Activated T-cell treated with anti-CD3 and anti-CD28 coated beads for 24 hours (primary cell): ENCODE measurements around the gene NUP210.
"Not testable (repeated sequence)": the region's sequence is repeated elsewhere in the genome, so short reads cannot be mapped to it uniquely, and the experiment has no call there.

Experiments
- DNase-seq: peaks from one replicate; pipeline ENCODE4 v3.0.0-alpha.2; 2020; ENCODE audit warnings: low read depth

The NUP210 gene

DNA sequence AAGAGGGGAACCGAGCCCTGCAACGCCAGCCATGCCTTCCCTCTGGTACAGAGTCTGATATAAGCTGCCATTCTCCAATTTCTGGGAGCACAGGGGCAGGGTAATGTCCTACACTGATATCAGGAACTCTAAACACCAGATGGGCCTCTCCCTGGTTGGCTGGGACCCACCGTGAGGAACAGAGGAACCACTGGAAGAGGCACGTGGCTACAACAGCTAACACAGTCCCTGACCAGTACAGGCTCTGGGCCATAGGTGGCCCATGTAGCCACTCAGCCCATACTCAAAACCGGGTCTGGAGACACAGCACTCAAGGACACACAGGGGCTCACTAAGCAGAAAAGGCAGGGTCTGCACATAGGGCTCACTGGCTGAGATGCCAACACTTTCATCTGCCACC lies 13.9 kb downstream of the NUP210 start:
- no peak for DNase-seq

DNA sequence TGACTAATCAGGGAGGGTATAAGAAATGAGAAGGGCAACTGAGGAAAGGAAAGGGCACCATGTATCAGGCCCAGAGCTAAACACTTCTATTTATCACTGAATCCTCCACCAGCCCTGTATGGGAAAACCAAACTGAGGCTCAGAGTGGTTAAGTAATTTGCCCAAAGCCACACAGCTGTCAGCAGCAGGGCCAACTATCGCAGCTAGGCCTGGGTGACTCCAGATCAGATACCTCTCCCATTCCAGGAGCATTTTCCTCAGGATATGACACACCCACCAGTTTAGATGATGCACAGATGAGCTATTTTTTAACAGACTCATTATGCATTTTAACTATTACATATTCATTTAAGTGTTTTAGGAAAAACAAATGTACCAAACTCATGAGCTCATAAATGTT lies 14.5 kb downstream of the NUP210 start:
- no peak for DNase-seq

DNA sequence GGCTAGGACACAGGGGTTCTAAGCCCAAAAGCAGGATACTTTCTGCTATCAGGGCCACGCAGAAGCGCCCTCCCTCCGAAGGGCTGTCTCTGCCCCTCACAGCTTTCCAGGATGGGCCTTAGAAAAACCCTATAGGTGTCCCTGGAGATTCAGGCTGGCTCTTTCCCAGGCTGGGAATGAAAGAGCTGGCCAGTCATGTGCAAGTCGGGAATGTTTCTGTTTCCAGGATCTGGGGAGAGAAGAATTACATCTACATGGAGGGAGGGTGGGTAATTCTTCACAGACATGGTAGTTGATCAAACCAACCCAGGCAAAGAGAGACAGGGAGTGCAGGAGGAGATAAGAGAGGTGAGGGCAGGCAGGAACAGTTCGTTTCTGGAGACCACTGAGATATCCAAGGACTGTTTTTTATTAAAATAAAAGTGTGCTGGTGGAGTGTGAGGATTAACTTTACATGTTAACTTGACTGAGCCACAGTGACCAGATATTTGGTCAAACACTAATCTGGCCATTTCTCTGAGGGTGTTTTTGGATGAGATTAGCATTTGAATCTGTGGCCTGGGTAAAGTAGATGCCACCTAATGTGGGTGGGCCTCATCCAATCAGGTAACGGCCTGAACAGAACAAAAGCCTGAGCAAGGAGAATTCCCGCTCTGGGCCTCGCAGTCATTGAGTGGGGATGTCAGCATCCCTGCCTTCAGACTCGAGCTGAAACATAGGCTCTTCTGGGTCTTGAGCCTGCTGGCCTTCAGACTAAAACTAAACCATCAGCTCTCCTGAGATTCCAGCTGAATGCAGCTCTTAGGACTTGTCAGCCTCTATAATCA lies 15.3 kb downstream of the NUP210 start:
- DNase-seq: no peak

DNA sequence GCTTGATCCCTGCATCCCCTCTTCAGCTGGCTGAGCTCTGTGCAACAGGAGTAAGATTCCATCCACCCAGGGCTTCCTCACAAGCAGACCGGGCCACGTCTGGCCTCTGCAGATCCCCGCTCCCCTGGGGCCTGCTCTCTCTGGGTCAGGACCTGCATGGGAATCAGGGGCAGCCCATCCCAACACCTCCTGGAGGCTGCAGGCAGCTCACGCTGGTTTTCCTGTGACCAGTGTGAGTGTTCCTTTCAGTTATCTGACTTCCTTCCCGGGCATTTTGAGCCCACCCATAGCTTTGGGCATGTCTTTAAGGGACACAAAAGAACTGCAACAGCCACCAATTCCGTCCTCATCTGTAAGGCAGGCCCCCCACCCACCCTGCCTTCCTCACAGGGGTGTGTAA lies 16.3 kb downstream of the NUP210 start:
- DNase-seq: no peak

DNA sequence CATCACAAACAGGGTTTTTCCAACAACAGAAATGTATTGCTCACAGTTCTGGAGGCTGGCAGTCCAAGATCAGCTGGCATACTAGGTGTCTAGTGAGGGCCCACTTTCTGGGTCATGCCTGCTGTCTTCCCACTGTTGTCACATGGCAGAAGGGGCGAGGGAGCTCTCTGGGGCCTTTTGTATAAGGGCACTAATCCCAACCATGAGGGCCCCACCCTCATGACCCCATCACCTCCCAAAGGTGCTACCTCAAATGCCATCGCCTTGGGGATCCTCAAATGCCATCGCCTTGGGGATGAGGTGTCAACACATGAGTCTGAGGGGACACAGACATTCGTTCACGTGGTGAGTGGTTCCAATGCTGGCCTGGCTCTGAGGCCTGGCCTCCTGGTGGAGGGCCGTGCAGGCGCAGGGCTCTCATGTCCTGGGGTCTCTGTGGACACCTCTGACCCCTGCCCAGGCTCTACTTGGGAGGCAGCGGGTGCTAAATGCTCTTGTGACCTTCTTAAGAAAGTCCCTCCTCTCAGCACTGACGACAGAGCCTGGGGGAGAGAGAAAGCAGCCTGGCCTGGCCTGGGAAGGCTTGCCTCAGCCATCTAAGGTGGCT lies 16.8 kb downstream of the NUP210 start:
- DNase-seq: no peak

DNA sequence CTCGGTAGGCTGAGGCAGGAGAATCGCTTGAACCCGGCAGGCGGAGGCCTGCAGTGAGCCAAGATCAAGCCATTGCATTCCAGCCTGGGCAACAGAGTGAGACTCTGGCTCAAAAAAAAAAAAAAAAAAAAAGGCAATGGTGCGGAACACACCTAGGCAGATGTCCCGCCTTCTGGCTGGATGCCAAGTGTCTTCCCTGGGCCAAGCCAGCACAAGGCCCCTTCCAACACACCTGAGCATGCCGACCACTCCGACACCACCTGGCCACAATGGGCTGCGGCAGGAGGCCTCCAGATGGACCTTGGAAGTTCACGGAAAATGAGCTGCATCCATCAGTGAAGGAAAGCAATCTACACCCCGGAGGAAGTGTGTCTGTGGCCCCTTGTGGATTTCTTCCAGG lies 19.0 kb downstream of the NUP210 start:
- no peak for DNase-seq

DNA sequence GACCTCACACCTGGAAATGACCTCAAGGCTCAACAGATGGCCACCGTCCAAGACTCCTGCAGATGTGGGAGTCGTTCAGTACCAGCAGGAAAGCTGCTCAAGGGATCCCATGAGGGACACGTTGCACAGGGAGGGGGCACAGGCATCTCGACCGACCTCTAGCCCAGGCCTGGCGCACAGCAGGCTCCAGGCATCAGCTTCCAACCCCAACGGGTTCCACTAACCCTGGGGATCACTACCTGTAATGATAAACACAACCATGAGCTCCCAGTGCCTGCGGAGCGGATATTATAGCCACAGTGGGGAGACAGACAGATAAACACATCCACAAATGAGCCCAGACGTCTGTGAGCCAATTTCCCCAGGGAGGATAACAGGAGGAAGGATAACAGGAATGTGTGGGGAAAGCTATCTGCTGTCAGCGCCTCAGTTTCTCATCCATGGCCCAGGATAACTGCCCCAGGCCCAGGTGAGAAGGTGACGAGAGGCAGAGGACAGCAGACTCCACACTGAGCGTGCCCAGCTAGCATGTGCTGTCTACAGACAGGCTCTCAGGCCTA lies 19.9 kb downstream of the NUP210 start:
- DNase-seq: no peak

DNA sequence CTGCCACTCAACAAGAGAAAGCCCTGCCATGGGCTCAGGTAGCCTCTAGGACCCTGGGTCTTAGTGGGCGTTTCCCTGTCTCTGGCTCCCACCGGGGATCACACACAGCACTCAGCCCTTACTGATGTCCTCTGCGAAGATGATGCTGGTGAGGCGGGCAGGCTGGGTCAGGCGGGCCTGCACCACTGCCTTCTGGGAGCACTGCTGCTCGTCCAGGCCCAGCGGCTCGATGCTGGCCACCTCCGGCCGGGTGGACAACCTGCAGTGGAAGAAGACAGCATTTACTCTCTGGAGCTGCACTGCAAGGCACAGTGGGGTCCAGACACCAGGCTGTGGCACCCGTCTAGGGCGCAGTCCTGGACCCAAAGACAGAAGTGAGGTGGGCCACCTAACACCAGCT lies 20.5 kb downstream of the NUP210 start:
- DNase-seq: no peak

DNA sequence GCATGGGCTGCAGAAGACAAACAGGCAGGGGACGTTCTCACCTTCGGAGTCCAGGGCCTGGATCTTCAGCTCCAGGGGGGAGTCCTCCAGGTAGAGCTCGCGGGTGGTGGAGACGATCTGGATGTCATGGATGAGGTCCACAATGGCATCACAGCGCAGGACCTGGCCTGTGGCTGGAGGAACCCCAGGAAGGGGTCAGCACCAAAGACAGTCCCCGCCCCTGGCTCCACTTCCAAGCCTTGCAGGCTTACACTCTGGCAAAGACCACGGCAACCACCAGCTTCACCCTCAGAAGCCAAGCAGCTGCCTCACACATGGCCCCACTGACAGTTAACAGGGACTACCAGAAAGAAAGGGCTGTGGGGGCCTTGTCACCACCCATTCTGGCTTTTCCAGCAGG lies 22.8 kb downstream of the NUP210 start:
- no peak for DNase-seq

DNA sequence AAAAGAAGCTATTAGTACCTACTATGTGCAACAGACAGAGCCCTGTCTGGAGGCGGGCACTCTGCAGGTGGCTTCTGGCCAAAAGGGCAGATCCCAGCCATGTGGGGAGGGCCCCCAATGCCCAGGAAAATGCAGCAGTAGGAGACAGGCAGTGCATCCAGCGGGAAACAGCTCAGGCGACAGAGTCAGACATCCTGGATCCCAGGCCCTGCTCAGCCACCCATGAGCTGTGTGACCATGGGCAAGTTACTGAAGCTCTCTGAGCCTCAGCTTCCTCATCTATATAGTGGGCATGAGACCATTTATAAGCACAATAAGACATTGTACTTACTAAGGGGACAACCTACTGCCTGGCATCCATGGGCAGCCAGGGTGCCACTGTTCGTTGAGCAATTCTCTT lies 25.8 kb downstream of the NUP210 start:
- DNase-seq: no peak

DNA sequence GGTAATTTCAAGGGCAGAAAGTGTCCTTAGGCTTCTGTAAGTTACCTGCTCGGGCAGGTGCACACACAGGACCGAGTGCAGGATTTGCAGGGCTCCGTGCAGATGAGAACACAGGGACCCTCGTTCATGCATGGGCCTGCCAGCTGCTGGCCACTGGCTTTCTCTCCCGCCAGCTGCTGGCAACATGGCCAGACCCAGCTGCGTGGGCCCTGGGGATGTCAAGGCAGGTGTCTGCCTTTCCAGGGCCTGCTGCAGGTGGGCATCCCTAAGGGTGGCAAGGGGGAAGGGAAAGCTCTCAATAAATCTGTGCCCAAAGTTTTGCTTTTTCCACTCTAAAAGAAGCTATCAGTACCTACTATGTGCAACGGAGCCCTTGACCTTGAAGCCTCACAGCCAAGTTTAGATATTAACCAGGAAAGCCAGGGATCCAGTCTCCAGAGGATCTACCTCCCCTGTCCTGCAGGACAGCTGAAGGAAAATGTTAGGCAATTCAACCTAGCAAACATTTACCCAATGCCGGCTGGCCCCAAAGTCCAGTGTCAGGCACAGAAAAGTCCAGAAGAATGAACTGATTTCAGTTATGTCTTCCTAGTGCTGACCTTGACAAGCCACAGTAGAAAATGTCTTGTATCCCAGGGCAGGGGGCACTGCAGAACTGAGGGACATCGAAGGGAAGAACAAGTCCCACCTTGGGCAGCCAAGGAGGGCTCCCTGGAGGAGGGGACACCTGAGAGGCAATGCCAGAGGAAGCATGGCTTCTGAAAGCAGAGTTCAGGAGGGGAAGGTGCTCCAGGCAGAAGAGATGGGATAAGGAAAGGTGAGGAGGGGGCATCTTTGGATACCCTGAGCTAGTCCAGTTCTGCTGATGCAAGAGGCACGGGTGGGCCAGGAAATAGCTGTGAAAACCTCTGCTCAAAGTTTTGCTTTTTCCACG lies 26.4 kb downstream of the NUP210 start:
- DNase-seq: no peak

DNA sequence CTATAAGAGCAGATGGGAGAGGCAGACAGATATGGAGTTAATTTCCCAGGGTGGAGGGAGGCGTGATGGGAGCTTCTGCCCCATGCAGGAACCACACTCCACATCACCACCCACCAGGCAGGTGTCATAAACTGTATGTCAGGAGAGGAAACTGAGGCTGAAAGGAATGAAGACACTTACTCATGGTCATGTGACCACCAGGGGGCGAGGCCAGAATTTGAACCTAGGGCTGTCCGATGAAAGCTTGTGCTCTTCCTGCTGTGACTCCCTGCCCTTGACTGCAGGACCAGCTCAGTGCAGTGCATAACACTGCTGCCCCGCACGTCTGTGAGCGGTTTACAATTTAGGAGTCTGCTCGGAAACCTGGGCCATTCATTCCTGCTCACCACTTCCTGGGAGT lies 28.8 kb downstream of the NUP210 start:
- no peak for DNase-seq

DNA sequence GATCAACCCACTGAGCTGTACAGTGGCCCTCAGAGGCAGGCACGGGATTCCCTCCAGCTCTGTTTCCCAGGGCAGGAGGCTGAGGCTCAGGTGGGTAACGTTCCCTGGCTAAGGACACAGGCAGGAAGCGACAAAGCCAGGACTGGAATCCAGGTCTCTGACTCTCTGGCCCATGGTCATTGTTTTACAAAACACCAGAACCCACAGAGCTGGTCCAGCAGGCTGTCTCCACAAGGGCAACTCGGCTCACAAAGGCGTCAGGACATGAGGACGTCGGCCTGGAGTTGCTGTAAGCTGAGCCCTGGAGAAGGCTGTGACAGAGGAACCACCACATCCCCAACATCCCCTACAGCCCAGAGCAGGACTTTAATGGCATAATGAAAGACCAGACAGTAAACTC lies 30.7 kb downstream of the NUP210 start:
- DNase-seq: no peak

DNA sequence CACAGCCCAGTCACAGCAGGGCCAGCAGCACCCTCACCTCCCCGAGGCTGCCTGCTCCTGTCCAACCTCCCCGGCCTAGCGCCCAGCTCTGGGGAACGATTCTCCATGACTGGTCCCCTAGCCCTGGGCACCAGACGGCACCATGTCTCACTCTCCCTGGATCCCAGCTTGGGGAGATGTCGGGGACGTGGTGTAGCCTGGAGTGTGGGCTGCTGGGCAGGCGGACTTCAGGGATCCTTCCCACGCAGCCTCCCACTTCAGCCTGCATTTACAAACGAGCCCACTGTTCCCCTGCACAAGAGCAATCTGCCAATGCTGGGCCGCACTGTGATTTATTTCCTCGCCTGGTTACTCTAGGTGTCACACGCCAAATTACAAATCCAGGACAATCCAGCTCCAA lies 31.3 kb downstream of the NUP210 start:
- DNase-seq: no peak

DNA sequence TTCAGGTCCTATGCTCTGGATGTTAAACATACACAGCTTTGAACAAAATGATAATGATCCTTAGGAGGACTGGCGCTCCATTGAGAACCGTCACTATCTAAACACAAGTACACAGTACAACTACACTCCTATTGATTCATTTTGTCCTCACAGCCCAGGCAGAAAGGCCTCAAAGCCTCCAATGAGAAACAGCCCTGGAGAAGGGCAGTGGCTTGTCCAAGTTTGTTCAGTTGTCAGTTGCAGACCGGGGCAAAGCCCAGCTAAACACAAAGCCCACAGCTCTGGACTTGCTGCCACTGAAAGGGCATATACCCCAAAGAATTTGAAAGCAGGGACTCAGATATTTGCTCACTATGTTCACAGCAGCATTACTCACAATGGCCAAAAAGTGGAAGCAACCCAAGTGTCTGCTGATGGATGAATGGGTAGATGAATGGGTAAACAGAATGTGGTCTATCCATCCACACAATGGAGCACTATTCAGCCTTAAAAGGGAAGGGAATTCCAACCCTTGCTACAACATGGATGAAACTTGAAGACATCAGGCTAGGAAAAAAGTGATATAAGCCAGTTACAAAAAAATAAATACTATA lies 34.7 kb downstream of the NUP210 start:
- no peak for DNase-seq

DNA sequence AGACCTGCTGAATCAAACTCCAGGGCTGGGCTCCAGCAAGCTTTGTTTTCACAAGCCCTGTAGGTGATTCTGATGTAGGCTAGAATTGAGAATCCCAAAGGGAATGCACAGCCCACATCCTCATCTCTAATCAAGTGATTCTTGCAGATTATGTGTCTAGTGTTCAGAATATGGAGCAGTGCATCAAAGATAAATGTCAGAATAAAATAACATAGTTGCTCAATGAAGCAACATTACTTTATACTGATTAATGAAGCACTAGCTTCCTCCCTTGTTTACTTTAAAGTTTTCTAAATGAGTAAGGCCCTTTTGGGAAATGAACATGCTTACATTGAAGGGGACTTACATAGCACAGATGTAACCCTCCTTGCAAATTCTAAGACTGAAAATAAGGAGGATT lies 39.2 kb downstream of the NUP210 start:
- DNase-seq: no peak

DNA sequence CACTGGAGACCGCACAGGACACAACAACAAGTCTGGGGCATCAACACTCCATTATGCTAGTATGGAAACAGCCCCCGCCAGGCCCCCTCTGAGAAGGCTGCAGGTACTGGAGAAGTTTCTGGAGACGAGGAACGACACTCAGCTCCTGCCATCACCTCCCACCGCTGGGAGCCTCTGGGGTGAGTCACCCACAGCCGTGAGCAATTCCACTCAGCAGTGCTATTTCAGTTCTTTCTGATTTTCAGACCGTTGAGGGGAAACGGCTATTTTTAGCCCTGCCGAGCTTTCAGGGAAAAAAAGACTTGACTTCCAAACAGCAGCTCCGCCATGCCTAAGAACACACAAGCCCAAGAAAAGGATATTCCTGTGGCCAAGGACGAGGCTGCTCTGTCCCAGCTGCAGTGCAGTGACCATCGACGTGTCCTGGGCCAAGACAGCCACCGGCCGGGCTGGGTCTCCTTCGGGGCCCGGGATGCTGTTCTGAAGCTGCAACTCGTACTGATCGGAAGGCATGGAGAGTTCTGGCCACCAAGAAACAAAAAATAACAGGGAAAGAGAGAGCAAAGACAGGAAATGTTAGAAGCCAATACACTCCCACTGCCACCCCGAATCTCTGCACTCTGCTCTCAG lies 40.8 kb downstream of the NUP210 start:
- no peak for DNase-seq

DNA sequence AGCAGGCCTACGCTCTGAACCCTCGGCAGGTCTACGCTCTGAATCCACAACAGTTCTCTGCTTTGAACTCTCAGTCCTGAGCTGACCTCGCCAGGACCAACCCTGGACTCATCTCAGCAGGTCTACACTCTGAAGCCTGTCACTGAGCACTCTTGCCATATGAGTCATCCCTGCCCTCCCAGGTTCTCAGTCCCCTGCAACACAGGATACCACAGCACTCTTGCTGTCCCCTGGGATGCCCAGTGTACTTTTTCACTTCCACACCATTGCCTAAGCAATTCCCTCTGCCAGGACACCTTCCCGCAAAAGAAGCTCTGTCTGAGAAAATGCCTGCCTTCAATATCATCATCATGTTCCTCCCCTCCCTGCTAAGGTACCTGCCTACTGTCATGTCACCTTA lies 42.0 kb downstream of the NUP210 start:
- DNase-seq: no peak

DNA sequence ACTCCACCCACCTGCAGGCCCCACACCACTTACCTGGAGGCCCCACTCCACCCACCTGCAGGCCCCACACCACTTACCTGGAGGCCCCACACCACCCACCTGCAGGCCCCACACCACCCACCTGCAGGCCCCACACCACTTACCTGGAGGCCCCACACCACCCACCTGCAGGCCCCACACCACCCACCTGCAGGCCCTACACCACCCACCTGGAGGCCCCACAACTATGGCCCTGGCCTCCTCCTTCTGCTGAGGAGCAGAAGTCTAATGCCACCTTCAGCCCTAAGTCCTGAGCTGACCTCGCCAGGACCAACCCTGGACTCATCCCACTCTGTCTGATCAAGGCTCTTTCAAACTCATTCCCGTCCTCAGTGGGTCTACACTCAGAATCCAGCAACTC lies 42.4 kb downstream of the NUP210 start:
- DNase-seq: not testable (repeated sequence)

DNA sequence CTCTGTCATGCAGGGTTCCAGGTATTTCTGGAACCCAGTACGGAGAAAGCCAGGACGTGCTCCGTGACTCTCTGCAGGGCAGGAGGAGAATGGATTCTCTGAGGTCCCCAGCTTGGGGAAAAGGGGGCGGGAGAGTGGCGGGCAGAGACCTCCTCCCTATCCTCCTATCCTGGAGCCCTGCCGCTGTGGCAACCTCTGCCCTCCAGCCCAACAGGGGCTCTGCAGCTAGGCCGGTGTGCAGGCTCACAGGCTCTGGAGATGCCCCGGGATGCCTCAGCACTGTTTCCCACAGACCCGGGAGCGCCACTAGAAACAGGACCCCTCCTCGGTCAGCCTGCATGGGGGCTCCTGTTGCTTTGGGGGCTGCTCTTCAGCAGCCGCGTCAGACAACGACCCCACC lies 43.1 kb downstream of the NUP210 start:
- DNase-seq: no peak

DNA sequence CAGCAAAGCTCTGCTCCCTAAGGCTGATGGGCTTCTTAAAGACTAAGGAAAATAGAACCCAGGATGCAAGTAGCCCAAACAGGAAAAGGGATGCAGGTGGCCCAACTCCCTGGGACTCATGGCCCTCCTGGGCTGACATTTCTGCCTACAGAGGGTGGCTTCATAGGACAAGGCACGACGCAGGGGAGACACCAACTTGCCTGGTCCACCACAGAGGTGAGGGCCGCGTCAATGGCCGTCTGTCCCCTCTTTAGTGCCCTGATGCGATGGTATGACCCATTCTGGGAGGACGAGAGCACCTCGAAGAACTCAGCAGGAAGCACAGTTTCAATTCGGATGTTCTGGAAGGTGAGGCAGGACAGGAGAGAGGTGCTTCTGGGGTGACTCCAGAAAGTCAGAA lies 44.0 kb downstream of the NUP210 start:
- DNase-seq: no peak

DNA sequence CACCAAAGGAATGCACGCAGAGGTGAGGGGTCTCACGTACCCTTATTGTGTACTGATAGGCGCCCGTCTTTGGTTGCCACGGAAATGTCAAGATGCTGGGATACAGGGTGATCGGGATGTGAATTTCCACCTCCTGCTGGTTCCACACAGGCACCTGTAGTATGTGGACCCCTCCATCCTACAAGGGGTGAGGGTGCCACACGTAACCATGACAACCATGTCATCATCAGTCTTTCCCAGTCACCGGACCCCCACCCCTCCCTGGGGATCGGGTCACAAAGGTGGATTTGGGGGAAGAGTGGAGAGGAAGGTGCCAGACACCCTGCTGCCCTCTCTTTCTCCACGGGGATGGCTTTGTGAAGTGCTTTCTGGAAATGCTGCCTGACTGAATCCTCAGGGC lies 44.7 kb downstream of the NUP210 start:
- DNase-seq: no peak
